DND-41 (cell line): ENCODE data around the gene CARHSP1.

Experiments used
- ATAC-seq: fragments of 200-7000 bp; cut with Tn5 transposase; 3 replicates; pipeline ENCODE4 v1.9.1; 2021; ENCODE audit warnings: low read depth; ENCODE audit not compliant: insufficient read depth
- DNase-seq: peaks from one replicate; pipeline ENCODE4 v3.0.0-alpha.2; 2020
- H2AFZ ChIP-seq: 2 replicates; pipeline ENCODE4 v1.6.0; 2012; ENCODE audit warnings: low read depth, low read length
- H3K27ac ChIP-seq: 2 replicates; pipeline ENCODE4 v1.5.1; 2012; ENCODE audit warnings: low read length, inconsistent platforms
- H3K27me3 ChIP-seq: fragments of 200-600 bp; sonication (generic); 2 replicates; pipeline ENCODE4 v1.6.0; 2012; ENCODE audit warnings: low read length, mild to moderate bottlenecking, inconsistent platforms; ENCODE audit not compliant: insufficient read depth, poor library complexity
- H3K36me3 ChIP-seq: 2 replicates; pipeline ENCODE4 v1.5.1; 2012; ENCODE audit warnings: low read length, inconsistent platforms; ENCODE audit not compliant: insufficient read depth
- H3K4me1 ChIP-seq: 2 replicates; pipeline ENCODE4 v1.5.1; 2012; ENCODE audit warnings: mild to moderate bottlenecking, low read length; ENCODE audit not compliant: insufficient read depth
- H3K4me2 ChIP-seq: 2 replicates; pipeline ENCODE4 v1.6.0; 2012; ENCODE audit warnings: mild to moderate bottlenecking, moderate library complexity, low read length, inconsistent platforms; ENCODE audit not compliant: insufficient read depth
- H3K4me3 ChIP-seq, 2 experiments: fragments of 200-600 bp in 1 of 2; shearing (Covaris generic) in 1 of 2; 2 replicates each; pipeline ENCODE4 v1.5.1; 2012 to 2016; ENCODE audit warnings: inconsistent platforms in 2 of 2, low read length in 2 of 2, mild to moderate bottlenecking in 2 of 2, low read depth in 1 of 2, moderate library complexity in 1 of 2
- H3K79me2 ChIP-seq: 2 replicates; pipeline ENCODE4 v1.6.0; 2012; ENCODE audit warnings: low read length, inconsistent platforms; ENCODE audit not compliant: insufficient read depth
- H3K9ac ChIP-seq: 2 replicates; pipeline ENCODE4 v1.6.0; 2012; ENCODE audit warnings: low read depth, mild to moderate bottlenecking, inconsistent platforms, low read length, moderate library complexity
- H3K9me3 ChIP-seq: 2 replicates; pipeline ENCODE4 v1.5.1; 2012; ENCODE audit warnings: low read length, moderate library complexity, mild to moderate bottlenecking, inconsistent platforms; ENCODE audit not compliant: insufficient read depth, severe bottlenecking
- H4K20me1 ChIP-seq: 2 replicates; pipeline ENCODE4 v1.6.0; 2012; ENCODE audit warnings: low read length; ENCODE audit not compliant: insufficient read depth
- EZH2 ChIP-seq: IDR thresholded peaks from 3 replicates; pipeline ENCODE4 v1.6.1; 2012; ENCODE audit warnings: borderline replicate concordance, low read depth, mild to moderate bottlenecking, moderate library complexity, low read length, inconsistent platforms; ENCODE audit not compliant: severe bottlenecking
- TF ChIP-seq, protein P1 (sequence below): IDR thresholded peaks from 2 replicates; pipeline ENCODE4 v1.5.1; 2012; ENCODE audit warnings: borderline replicate concordance, low read length, moderate library complexity, mild to moderate bottlenecking; ENCODE audit not compliant: poor library complexity, severe bottlenecking; ENCODE audit errors: extremely low read depth

CARHSP1 gene

DNA sequence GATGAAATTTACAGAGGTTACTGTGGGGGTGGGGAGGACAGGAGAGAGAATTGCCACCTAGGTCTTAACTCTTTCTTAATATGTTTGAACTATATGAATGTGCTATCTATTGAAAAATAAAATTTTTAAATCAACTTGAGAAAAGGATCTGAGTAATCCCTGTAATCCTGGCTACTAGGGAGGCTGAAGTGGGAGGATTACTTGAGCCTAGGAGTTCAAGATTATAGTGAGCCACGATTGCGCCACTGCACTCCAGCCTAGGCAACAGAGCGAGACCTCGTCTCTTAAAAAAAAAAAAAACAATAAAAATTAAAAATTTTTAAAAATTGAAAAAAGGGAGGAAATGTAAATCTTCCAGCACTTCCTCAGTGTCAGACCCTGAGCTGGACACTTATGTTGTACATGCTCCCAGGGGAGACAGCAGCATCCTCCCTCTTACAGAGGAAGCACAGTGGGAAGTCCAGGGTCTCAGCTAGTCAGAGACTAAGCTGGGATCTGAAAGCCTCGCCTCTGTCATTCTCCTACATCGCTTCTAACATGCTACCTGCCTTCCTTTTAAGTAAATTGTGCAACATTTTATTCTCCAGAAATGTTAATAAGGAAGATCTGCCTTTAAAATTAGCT lies 49.3 kb downstream of the CARHSP1 start:
- Histone ChIP-seq H4K20me1 (peaks cover 19% of the 10 kb centered on the region; the same call in 1 of the 2 replicates), H3K4me2 (no peak overlapping the region), H3K79me2 (peaks cover 57% of the 10 kb centered on the region), H3K36me3 (peaks cover 84% of the 10 kb centered on the region), H2AFZ (no peak overlapping the region), H3K9ac (no peak overlapping the region), H3K9me3 (no peaks in the 10 kb centered on the region), H3K4me1 (peaks cover 32% of the 10 kb centered on the region), H3K27ac (0 out of 2 replicates have a peak overlapping the region, but pooled peaks have one; percentile 18), H3K27me3 (no peaks in the 10 kb centered on the region), H3K4me3 (no peak overlapping the region)
- TF ChIP-seq, protein P1, sequence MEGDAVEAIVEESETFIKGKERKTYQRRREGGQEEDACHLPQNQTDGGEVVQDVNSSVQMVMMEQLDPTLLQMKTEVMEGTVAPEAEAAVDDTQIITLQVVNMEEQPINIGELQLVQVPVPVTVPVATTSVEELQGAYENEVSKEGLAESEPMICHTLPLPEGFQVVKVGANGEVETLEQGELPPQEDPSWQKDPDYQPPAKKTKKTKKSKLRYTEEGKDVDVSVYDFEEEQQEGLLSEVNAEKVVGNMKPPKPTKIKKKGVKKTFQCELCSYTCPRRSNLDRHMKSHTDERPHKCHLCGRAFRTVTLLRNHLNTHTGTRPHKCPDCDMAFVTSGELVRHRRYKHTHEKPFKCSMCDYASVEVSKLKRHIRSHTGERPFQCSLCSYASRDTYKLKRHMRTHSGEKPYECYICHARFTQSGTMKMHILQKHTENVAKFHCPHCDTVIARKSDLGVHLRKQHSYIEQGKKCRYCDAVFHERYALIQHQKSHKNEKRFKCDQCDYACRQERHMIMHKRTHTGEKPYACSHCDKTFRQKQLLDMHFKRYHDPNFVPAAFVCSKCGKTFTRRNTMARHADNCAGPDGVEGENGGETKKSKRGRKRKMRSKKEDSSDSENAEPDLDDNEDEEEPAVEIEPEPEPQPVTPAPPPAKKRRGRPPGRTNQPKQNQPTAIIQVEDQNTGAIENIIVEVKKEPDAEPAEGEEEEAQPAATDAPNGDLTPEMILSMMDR = no peak
- no peak for TF ChIP-seq EZH2
- ATAC-seq = no peak
- no peak for DNase-seq

DNA sequence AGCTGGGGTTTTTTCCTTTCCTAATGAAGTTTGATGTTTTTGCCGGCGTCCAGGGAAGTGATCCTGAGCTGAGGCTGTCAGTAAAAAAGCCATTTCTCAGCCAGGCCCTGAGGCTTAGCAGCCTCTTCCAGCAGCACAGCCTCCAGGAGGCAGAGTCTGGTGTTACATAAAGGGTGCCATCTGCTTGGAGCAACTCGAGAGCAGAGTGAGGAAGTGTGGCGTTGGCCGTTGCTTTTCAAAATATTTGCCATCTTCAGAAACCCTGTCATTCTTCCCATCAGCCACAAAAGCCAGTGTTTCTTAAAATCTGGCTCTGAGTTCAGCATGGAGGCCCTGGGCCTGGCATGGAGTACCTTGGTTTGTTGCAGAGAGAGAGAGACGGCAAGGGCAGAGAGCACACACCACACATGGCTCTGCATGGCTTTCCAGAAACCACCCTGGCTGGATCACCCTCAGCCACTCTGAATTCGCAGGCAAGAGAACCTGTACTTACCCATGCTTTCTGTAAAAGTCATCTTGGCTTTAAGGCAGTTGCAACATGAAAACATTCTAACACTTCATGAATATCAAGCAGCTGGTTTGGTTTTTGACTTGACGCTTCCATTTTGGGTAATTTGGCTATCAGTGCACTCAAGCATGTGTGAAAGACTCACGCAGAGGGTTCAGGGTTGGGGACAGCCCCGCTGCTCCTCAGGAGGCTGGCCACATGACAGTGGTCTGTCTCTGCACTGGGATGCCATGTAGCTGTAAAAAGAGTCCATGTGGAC lies 50.1 kb downstream of the CARHSP1 start:
- DNase-seq (no peak), ATAC-seq (no peak)
- Histone ChIP-seq H3K36me3 (peaks cover 84% of the 10 kb centered on the region), H3K4me2 (no peak overlapping the region), H3K4me1 (peaks cover 39% of the 10 kb centered on the region), H4K20me1 (peaks cover 17% of the 10 kb centered on the region; the same call in 1 of the 2 replicates), H3K9ac (no peak overlapping the region), H2AFZ (no peak overlapping the region), H3K27me3 (no peaks in the 10 kb centered on the region), H3K9me3 (no peaks in the 10 kb centered on the region), H3K79me2 (peaks cover 58% of the 10 kb centered on the region), H3K4me3 (no peak overlapping the region), H3K27ac (peak overlapping the region; percentile 53)
- TF ChIP-seq, protein P1 = no peak
- no peak for TF ChIP-seq EZH2

DNA sequence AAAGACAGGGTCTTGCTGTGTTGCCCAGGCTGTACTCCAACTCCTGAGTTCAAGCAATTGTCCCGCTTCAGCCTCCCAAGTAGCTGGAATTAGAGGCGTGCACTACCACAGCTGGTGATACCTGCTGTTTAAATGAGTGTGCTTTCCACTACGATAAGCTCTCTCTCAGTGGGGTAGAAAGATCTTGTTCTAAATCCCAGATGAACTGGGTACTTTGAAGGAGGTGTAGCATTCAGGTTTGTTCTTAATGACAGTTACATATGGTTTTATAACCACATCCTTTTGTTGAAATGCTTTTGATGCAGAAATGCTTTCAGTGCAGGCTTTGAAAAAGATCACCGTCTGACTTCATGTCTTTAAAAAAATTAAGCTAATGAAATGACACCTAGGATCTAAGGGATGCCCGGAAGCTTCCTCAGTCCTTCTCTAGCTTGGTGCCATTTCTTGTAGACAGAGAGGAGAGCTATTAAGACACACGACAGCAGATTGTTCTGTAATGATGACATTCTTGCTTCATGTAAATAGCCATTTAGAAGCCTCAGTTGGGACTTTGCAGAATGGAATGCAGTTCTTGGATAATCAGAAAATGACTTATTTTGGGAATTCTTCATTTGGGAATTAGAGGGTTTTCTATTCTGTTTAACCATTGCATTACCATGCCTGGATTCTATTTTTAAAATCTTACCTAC lies 51.7 kb downstream of the CARHSP1 start:
- H3K27me3 ChIP-seq = no peaks in the 10 kb centered on the region
- no peaks in the 10 kb centered on the region for H3K9me3 ChIP-seq
- TF ChIP-seq, protein P1 = no peak
- TF ChIP-seq EZH2 = no peak
- peak overlapping the region; percentile 77 for H3K27ac ChIP-seq
- peak; percentile 94 for ATAC-seq
- no peak overlapping the region for H3K4me3 ChIP-seq
- peak overlapping the region; percentile 4; the same call in 1 of the 2 replicates for H3K4me2 ChIP-seq
- H3K36me3 ChIP-seq = peaks cover 84% of the 10 kb centered on the region
- peak overlapping the region; percentile 14; the same call in 1 of the 2 replicates for H3K9ac ChIP-seq
- peaks cover 39% of the 10 kb centered on the region for H3K4me1 ChIP-seq
- no peak overlapping the region for H2AFZ ChIP-seq
- peaks cover 16% of the 10 kb centered on the region; the same call in 1 of the 2 replicates for H4K20me1 ChIP-seq
- H3K79me2 ChIP-seq = peaks cover 50% of the 10 kb centered on the region
- DNase-seq = peak; percentile 58
